GM18502 (cell line): ENCODE results near the gene FHIT.
"Not testable (repeated sequence)": the region's sequence is repeated elsewhere in the genome, so short reads cannot be mapped to it uniquely, and the experiment has no call there.

ENCODE experiments used
- ATAC-seq: cut with Tn5 transposase; IDR thresholded peaks from one replicate; pipeline ENCODE4 v1.9.1; 2021; ENCODE audit warnings: mild to moderate bottlenecking; ENCODE audit not compliant: unreplicated experiment, poor library complexity

The FHIT gene

DNA sequence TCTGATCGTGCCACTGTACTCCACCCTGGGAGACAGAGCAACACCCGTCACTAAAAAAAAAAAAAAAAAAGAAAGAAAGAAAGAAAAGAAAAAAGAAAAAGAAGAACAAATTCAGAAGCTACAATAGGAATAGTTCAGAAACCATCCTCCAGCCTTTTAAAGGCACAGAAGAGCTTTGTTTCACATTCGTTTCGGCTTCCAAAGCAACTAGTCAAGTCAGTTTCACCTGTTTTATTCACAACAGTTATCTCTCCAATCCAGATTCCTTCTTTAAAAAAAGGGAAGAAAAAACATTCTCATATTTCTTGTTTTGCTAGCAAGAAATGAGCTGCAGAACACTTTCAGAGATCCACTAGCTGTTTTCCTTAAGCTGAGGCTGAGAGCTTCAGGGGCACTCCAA lies 1433.7 kb downstream of the FHIT start:
- ATAC-seq = no peak

DNA sequence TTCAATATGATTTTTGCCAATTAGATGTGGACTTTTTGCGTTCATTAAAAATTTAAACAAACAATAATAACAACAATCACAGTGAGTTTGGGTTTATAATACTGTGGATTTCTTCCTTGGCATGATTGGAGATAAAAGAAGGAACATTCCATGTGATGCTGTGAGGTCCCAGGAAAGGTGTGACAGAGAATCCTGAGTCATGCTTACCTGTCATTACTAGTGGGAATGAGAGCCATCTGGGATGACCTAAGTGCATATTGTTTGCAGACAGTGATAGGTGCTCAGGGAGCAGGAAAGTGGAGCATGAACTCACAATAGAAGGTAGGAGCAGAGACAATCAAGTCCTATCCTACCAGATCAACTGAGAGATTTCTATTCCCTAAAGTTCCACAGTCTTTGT lies 1434.9 kb downstream of the FHIT start:
- no peak for ATAC-seq

DNA sequence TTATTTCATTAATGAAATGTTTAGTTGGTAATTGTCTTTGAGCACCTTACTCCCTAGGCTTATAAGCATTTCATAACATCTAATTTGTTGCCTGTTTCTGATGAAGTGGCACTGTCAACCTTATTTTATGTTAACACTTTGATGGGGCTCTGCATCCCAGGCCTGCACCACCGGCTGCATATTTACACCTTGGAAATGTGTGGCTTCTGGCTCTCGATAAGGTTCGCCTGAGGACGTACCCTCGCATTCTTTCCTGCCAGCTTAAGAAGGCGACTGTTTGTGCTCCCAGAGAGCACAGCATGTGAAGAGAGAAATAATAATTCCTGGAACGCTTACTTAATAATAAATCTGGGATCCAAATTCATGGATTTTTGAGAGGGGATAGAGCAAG lies 1438.1 kb downstream of the FHIT start:
- no peak for ATAC-seq

DNA sequence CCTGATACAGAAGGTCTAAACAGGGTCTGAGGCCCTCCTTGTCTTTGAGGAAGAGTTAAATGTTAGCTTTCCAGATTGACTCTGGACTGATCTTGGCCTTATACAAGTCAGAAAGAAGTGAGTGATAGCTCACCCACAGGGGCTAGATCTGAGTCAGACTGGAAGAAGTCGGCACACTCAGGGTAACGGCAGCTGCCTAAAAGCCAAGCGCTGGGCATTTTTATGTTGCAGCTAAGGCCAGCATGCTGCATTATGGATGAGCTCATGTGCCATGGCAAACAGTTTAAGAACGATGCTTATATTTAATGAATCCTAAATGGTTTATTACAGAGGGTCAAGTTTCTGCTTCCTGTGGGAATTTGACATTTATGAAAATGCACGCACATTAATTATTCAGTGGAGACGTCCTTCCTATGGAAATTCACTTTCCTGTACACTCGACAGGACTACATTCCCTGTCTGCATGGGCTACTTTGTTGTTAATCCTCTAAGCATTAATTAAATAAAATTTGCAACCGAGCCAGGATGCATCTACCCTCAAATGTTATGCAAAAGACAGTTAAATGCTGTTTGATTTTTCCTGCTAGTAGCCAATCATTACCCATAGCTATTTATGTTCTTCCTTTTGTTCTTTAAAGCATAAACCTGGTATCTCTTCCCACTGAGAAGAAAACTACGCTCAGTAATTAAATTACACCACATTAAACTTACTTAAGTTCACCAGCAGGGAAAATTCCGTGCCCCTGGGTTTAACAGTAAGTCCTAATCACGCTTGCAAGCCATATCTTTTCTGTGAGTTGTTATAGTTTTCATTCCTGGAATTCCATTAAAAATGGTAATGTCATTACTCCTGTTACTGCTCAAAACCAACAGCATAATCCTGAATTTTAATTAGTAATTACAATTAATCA lies 1438.8 kb downstream of the FHIT start:
- no peak for ATAC-seq

DNA sequence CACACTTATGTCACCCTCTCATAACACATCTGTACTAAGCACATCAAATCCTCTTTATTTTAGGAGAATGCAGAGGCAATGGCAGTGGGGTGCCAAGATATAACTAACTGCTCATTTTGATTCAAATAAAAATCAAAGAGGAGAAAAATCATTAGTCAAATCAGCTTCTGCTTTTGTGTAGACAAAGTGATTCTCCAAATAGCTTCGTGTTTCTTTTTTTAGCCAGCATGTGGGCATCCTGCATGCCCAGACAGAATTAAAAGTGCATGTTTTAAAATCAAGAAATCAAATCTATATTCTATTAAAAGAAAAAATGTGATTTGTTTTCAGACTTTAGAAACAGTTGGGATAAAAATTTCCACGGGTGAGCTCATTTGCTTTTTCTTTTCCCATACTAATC lies 1440.1 kb downstream of the FHIT start:
- ATAC-seq = no peak

DNA sequence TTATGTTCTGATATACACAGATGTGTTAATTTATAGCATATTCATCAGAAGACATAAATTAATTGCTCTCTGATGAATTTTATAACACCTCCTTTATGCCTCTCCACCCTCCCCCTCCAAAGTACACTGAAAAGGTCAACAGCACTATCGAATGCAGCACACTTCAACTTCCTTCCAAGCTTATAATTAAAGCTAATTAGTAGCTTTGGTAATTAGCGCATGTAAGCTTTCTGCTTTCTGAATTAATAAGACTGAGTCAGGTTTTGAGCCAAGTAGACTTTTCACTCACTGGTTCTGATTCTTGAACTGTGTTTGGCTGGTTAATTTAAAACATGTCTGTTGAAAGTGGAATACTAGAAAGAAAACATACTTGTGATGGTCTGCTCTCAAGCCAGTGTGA lies 1440.6 kb downstream of the FHIT start:
- ATAC-seq = no peak

DNA sequence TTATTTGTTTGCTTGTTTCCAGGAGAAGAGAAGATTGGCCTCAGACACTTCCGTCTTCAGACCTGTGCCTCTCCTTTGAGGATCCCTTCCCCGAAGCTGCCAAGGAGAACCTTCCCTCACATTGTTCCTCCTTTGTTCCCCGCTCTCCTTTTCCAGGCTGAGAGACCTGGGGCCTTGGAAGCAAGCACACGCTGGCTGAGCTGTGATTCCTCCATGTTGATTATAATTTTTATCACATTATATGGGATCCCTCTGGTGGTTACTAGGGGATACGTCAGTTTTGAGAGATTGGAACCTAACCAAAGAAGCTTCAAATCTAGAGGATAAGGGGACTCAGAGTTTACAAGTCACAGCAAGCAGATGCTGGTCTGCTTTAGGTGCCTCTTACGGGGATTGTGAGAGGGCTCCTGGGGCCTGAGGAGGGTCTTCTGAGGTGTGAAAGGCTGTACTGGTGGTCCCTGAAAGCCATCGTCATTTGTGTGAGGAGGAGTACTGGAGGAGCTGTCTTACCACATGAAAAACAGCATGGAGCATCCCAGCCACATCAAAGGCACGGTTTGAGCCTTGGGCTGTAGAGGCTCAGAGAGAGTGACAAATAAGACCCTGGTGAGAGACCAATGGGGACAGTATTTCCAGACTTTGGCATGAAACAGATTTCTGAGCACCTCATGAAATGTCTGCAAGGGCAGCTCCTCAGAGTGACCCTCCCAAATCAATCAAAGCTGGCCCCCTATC lies 1441.4 kb downstream of the FHIT start:
- no peak for ATAC-seq

DNA sequence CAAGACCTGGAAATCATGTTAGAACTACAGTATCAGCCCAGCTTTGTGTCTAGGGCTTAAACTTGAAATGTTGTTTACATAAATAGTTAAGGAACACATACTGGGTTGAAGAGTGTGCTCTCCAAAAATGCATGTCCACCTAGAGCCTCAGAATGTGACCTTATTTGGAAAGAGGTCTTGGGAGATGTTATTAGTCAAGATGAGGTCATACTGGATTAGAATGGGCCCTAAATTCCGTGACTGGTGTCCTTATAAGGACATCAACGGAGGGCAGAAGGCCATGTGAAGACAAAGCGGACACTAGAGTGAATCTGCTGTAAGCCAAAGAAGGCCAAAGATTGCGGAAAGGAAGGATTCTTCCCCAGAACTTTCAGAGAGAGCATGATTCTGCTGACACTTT lies 1442.2 kb downstream of the FHIT start:
- no peak for ATAC-seq

DNA sequence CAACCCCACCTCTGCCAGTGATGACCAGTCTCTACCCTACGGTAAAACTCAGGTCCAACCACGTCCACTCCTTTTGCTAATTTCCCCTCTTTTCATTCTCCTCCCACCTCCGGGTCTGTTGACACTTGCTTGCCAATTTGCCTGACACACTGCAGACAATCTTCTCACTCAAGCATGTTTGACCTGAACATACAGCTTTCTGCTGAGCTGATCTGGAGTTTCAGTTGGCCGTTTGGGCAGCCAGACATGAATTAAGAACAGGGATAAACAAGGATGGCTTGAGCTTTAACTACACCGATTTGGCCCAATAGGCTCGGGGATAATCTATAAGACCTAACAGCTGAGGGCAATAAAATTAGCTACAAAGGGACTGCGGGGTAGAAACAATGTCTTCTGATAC lies 1442.8 kb downstream of the FHIT start:
- ATAC-seq = no peak

DNA sequence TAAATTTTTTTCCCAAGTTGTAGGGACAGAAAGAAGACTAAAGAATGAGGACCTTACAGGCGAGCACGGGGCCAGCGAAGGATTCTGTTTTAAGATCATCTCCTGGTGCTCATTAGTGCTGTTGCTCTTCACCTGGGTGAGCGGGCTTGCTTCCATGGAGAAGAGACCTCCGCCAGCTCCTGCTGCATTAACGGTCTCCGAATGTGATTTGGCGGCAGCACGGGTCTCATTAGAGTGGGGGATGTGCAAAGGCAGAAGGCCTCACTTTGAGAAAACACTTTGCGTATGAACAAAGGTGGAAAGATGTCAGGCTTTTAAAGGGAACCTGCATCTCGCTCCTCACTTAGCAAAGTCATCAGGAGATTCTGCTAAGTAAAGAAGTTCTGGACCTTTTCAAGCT lies 1448.0 kb downstream of the FHIT start:
- no peak for ATAC-seq

DNA sequence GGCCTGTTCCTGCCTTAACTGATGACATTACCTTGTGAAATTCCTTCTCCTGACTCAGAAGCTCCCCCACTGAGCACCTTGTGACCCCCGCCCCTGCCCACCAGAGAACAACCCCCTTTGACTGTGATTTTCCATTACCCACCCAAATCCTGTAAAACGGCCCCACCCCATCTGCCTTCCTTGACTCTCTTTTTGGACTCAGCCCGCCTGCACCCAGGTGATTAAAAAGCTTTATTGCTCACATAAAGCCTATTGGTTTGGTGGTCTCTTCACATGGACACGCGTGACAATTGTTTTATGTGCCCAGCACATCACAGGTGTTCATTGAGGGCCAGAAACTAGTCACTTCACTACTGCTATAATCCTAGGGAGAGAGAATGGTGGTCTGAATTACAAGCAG lies 1448.8 kb downstream of the FHIT start:
- ATAC-seq = not testable (repeated sequence)

DNA sequence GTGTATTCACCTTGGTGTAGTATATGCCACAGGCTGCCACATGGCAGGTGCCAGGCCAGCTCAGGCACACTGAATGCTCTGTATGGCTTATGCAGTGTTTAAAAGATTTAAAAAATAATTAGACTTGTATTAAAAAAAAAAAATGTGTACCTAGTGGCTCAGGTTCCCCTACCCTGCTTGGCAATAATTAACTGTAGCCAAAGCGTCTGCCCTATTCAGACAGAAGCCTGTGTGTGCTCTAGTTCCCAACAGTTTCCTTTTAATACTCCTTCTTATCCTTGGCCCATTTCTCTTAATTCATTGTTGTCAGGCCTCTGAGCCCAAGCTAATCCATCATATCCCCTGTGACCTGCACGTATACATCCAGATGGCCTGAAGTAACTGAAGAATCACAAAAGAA lies 1449.2 kb downstream of the FHIT start:
- ATAC-seq = no peak

DNA sequence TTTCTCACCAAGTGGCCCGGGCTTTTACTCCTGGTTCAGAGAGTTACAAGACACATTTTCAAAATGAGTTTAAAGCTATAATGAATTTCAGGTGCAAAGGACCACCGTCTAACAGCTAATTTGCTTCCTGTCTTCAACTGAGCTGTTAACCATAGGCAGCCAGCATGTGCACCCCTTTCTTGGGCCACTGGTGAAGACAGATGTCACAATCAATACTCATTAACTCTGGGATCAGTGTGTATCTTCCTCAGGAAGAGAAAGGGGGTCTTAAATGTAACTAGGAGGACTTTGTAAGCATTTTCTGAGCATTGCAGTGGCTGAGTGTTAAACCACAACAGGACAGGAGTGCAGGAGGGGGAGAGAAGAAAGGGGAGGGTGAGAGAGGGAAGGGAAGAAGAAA lies 1450.8 kb downstream of the FHIT start:
- no peak for ATAC-seq

DNA sequence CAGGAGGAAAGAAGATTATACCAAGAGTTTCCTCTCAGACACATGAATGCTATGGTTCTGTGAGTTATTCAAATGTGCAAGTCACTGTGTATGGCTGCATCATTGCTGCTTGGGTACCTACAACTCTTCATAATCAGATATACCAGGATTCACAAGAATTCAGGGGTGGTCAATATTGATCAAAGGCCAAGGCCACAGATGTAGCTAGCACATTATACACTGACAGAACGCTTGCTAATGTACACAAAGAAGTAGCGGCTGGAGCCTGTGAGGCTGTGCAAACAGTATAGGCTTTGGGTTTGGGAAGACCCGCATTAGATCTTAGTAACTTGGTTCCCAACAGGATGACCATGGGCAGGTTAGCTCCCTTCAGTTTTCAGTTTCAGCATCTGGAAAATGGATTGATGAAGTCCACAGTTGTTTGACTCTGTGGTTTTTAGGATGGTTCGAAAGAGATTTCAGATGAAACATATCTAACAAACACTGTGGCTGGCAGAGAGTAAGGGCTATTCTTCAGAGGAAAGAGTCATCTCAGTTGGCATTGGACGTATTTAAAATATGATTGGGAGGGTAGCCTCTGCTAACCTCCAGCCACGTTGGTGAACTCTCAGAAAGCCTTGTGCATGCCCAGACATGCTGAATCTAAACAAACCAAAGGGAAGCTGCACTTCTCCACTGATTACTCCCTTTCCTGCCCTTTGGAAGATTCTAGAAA lies 1452.7 kb downstream of the FHIT start:
- no peak for ATAC-seq

DNA sequence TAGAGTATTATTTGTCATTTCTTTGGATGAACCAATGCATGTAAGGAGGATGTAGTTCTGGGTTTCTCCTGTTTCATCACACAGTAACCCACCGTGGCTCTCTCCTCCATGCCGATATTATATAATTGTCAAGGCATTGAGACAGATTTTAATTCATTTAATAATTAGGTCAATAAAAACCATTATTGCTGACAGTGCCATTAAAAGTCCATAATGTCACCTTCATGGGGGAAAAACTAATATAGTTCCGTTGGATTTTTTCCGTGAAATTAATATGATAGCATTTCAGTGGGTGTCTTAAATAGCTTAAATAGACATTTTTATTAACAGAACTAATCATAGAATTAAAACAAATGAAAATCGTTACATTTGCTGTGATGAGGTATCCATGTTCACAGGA lies 1453.7 kb downstream of the FHIT start:
- no peak for ATAC-seq

DNA sequence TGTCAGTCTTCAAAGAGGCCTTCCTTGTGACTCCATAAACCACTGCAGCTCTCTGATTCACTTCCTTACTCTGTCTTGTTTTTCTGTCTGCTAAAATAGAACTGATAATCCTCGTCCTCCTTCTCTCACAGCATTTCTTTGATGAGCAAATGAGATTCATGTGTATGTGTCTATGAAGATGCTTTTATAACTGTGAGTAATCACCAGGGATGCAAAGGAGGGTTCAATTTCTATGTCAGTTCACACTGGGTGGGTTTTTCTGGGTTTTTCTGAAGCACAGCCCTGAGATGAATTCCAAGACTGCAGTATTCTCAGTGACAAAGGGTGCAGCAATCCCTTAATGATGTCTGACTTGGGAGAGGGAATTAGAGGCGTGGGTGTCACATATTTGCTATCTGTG lies 1454.8 kb downstream of the FHIT start:
- ATAC-seq = no peak

DNA sequence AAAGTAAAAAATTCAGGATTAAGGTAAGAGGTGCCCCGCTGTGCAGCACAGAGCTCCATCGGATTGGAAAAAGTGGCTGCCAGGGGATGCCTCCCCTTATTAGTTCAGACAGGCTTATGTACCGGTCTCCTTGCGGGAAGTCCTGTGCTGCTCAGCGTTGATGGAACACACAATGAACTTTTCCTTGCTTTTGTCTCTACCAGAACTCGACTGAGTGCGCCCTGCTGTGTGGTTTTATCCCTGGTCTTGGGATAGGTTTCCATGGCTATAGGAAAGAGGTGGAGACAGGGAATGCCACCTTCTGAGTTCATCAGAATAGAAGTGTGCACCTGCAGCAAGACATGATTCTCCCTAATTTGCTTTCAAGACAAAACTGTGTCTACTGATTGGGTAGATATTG lies 1455.5 kb downstream of the FHIT start:
- ATAC-seq = no peak

DNA sequence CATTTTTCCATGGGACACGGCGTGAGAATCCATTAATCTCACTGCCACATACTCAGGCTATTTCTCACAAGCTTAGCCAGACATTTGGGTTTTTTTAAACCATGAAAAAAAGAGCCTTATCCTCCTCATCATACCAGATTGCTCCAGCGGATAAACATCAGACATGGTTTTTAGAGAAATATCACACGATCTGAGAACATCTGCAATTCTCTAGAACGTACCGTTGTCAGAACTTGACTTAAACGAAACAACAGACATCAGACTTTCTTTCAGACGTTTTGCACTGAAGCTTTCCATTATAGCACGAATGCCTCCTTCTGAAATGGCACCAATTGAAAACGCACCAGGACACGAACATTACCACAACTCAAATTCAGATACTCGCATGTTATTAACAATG lies 1457.3 kb downstream of the FHIT start:
- ATAC-seq = no peak

DNA sequence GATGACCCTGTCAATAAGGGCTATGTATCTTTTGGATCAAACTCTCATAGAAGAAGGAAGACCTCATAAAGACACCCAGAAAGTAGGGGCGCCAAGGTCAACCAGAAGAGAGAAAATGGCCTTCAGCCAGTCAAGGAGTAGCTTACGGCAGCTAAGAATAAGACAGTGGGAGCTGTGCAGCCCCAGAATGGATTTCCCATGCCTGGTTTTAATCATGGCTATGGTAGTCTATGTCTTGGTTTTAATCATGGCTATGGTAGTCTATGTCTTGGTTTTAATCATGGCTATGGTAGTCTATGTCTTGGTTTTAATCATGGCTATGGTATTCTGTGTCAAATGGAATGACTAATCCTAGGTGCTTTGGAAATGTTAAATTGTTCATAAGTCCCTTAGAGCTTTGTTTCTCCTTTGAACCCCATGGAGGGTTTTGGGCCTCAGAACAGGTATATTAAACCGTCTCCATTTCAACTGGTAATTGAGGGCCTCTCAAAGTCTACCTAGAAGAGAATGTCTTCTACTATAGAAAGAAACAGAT lies 1459.4 kb downstream of the FHIT start:
- no peak for ATAC-seq

DNA sequence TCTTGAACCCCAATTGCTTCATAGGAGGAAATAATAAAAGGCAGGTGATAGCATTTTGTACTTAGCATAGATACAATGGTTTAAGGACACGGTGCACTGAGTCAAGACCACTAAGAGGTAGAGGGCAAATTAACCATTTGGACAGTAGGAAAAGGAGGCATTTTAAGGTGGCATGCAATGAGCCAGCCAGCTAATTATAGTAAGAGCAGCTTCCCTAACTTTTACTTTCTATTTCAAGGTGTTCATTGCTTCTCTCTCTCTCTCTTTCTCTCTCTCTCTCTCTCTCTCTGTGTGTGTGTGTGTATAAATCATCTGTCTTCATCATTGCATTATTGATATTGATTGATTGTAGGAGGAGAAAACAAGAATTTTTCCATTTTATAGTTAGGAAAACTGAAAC lies 1461.0 kb downstream of the FHIT start:
- no peak for ATAC-seq

DNA sequence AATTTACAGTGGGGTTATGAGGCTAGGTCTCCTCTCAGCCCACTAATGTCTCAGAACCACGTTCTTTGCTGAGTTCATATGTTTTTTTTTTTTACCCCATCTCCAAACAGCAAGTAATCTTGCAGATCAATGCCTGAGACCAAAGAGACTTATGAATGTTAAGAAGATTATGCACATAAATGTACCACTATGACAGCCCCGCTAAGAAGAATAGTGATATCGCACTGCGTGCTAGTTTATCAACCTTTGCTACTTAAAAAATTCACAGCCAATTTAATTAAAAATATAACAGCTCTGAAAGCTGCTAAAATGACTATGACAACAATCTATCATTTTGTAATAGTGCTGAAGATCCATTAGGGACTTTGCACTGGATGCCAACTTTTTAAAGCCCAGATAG lies 1462.5 kb downstream of the FHIT start:
- no peak for ATAC-seq
